SIG-M5 treated with dmso at 0.1 percent for 504 hours (cell line): ENCODE measurements around the gene TMEM40.
"Not testable (repeated sequence)": the region's sequence is repeated elsewhere in the genome, so short reads cannot be mapped to it uniquely, and the experiment has no call there.

ENCODE experiments used
- DNase-seq: peaks from one replicate; lab custom pipeline; 2025; ENCODE audit not compliant: unreplicated experiment; lab: John Stamatoyannopoulos, UW

Gene TMEM40

GRCh38 chr3:12759097-12759679, at the start of gene TMEM40:
Gene TMEM40, minus strand, starts transcription at chr3:12759259. Its CDS starts 9,427 bp downstream, at chr3:12749832.
- no peak for DNase-seq

GRCh38 chr3:12808587-12808986, 49.5 kb upstream of the TMEM40 start:
- no peak for DNase-seq

- DNase-seq: no peak
Observed at GRCh38 chr3:12807601-12808359, 48.7 kb upstream of the TMEM40 start.

- no peak for DNase-seq
Observed at GRCh38 chr3:12807066-12807465, 48.0 kb upstream of the TMEM40 start.

- no peak for DNase-seq
Observed at GRCh38 chr3:12803371-12803770, 44.3 kb upstream of the TMEM40 start.

GRCh38 chr3:12799525-12800440, 40.7 kb upstream of the TMEM40 start:
- no peak for DNase-seq

GRCh38 chr3:12798559-12799179, 39.6 kb upstream of the TMEM40 start:
- no peak for DNase-seq

- DNase-seq: no peak
Observed at GRCh38 chr3:12797892-12798558, 39.0 kb upstream of the TMEM40 start.

GRCh38 chr3:12797124-12797891, 38.2 kb upstream of the TMEM40 start:
- DNase-seq: no peak

GRCh38 chr3:12796171-12797123, 37.4 kb upstream of the TMEM40 start, which contains the start of gene CAND2:
Gene CAND2, plus strand, starts transcription at chr3:12796680. Its CDS starts 41 bp downstream, at chr3:12796721.
- no peak for DNase-seq

GRCh38 chr3:12793701-12794100, 34.6 kb upstream of the TMEM40 start:
- DNase-seq: no peak

GRCh38 chr3:12791430-12791829, 32.4 kb upstream of the TMEM40 start:
- DNase-seq: no peak

- not testable (repeated sequence) for DNase-seq
Observed at GRCh38 chr3:12787967-12788690, 29.1 kb upstream of the TMEM40 start.

- DNase-seq: not testable (repeated sequence)
Observed at GRCh38 chr3:12787346-12787745, 28.3 kb upstream of the TMEM40 start.

GRCh38 chr3:12785096-12785495, 26.0 kb upstream of the TMEM40 start:
- DNase-seq: no peak

- DNase-seq: no peak
Observed at GRCh38 chr3:12782172-12782815, 23.2 kb upstream of the TMEM40 start.

GRCh38 chr3:12780751-12781150, 21.7 kb upstream of the TMEM40 start:
- DNase-seq: no peak
